ENCODE data around the gene HES5.

Gene HES5

DNA sequence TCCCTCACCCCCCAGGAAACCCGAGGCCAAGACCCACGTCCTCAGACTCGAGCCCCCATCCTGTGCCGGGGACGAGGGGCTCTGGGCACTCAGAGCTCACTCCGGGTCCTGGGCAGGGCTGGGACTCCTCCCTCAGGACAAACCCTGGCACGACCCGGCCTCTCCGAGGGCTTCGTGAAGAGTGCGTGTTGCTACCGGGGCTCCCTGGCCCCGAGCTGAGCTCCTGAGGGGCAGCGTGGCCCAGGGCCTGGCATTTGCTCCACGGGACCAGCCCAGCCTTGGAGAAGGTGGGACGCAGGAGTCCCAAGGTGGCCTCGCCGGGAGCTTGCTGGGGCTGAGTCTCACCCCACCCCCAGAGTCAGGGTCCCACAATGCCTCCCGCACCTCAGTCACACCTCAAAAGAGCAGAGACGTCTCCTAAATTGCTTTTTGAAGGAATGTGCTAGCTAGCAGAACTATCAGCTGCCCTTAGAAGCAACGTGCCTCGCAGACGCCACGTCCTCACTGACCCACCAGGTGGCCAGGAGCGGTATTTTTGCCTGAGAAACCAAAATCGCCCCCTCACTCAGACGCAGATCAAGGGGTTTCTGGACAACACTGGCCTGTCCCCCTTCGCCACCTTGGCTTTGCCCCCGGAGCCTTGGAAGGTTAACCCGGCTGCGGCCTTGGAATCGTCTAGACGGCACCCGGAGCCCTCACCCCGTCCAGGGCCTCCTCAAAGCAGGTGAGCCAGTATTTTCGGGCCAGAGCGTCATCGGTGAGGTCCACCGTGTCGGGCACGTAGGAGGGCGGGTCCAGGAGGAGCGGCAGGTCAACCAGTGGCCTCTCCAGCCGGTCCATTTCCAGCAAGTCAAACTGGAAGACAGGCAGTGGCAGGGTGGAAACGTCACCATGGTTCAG lies 14.9 kb downstream of the HES5 start:
- no peak for DNase-seq (ENCODE audit: low spot score)

DNA sequence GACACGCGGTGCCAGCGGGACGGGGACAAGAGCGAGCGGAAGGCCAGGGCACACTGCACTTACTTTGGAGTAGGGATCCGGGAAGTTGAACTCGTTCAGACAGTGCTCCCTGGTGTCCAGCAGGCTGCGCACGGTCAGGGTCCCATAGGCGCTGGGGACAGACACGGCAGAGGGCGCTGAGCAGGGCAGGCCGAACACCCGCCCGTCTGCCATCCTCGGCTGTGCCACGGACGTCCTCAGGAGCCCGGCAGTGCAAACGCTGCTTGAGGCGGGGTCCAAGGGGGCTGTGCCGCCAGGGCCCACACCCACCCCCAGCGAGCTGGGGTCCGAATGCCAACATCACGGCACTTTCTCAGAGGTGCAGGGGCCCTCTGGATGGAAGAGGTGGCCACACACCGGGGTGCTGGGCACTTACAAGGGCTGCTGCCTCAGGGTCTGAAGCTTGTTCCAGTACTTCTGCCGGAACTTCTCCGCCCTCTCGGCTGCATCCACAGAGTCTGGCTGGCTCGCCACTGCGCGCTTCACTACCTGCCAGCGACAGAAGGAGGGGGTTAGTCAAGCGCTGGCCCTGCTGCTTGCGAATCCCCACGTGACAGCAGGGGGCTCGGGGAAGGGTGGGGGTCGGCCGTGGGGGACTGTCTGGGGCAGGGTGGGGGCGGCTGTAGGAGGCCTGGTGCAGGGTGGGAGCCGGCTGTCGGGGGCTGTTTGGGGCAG lies 16.0 kb downstream of the HES5 start:
- DNase-seq (ENCODE audit: low spot score), result no peak

DNA sequence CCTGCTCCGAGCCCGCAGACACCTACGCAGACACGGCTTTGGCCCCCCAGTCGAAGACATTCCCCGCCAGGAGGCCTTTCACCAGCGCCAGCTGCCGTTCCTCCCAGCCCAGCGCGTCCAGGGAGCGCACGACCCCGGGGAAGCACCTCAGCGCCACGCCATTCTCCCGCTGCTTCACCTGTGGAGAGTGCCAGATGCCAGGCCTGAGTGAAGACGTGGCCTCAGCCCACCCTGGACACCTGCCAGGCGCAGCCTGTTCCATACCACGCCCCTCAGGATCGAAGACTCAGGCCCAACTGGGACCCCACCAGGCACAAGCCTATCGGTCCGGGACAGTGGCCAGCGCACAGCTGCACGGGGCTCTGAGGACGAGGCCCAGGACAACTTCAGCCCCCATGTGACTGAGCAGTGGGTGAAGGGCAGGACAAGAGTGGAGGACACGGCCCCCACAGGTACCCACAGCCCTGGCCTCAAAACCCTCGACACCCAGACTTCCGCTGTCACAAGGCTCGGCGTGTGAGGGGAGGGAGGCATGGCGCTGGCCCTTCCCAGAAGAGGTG lies 17.1 kb downstream of the HES5 start:
- no peak for DNase-seq (ENCODE audit: low spot score)

DNA sequence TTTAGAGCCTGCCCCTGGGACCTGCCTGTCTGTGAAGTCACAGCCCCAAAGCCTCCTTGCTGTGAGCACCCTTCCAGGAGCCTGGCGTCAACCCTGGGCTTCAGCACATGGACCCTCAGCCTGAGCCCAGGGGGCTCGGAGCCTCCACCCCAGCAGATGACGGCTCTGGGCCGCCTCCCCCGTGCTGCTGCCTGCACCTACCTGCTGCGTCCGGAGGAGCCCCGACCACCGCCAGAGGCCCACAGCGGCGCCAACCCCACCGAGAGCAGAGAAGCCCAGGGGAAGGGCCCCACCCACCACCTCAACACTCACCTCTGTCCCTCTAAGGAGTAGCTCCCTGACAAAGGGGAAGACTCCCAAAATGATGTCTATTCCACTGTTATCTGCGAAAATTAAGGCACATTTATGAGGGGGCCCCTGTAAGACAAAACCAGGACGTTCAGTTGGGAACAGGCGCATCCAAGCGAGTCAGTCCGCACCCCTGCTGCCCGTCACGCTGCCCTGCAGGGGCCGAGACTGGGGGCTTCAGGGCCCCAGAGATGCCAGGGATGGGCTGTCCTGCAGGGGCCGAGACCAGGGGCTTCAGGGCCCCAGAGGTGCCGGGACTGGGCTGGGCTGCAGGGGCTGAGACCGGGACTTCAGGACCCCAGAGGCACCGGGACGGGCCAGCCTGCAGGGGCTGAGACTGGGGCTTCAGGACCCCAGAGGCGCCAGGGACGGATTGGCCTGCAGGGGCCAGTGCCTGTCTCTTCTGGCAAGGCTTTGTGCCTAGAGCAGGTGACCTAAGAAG lies 19.5 kb downstream of the HES5 start:
- DNase-seq (ENCODE audit: low spot score), result no peak

DNA sequence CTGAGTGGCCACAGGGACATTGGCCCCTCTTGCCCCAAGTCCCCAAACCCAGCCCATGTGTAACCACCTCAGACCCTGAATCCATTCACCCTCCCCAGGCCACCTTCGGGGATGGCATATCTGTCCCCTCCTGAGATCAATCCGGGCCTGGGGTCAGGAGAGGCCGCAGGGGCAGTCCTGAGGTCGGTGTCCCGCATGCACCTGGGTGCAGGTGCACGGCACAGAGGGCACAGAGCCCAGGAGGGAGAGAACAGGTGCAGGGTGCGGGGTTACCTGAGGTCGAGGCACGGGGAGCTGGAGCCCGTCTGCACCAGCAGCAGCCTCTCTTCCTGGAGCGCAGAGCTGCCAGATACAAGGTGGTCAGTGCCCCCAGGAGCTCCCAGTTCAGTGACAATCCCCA lies 20.5 kb downstream of the HES5 start:
- no peak for DNase-seq (ENCODE audit: low spot score)

DNA sequence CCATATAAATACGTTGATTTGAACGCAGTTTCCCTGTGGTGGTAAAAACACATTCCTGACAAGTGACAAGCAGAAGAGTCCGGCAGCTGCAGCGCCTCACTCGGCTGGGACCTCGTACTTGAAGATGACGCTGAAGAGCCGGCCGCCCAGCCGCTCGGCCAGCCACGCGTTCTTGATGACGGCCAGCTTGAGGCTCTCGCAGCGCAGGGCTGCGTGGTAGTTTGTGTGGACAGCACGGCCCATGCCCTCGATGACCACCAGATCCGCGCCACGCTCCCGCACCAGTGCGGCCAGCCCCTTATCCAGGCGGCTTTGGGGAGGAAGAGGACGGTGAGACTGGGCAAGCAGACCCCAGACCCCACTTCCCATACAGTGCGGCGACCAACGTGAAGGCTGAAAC lies 21.3 kb downstream of the HES5 start:
- no peak for DNase-seq (ENCODE audit: low spot score)

DNA sequence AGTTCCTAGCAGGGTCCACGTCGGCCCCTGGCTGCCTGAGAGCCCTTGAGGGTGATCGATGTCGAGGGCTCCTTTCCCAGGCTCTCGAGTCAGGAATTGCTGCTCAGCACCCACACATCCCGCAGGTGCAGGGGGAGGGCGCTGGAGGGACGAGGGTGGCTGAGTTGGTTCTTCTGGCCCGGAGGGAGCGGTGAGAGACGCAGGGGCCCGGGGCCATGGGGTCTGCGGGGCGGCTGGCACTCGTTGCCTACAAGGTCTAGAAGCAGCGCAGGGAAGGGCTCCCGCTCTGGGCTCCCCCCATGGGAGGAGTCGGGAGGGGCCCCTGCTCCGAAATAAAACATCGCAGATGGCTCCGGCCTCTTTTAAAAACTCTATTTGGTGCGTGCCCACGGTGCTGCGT lies 21.9 kb downstream of the HES5 start:
- no peak for DNase-seq (ENCODE audit: low spot score)

DNA sequence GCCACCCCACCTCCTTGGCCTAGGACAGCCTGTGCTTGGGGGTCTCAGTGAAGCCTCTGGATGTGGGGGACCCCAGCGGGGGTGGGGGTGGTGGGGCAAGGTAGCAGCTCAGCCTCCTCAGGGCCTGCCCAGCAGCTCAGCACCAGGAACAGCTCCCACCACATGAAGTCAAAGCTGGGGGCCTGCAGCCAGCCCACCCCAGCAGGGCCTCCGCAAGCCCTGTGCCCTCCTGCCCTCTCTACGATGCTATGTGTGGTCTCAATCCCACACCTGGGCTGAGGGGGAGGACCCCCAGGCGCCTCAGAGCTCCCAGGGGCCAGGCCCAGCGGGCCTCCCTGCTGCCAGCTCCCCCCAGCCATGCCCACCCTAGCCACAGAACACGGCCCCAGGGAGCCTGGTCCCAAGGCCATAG lies 22.3 kb downstream of the HES5 start:
- no peak for DNase-seq (ENCODE audit: low spot score)

DNA sequence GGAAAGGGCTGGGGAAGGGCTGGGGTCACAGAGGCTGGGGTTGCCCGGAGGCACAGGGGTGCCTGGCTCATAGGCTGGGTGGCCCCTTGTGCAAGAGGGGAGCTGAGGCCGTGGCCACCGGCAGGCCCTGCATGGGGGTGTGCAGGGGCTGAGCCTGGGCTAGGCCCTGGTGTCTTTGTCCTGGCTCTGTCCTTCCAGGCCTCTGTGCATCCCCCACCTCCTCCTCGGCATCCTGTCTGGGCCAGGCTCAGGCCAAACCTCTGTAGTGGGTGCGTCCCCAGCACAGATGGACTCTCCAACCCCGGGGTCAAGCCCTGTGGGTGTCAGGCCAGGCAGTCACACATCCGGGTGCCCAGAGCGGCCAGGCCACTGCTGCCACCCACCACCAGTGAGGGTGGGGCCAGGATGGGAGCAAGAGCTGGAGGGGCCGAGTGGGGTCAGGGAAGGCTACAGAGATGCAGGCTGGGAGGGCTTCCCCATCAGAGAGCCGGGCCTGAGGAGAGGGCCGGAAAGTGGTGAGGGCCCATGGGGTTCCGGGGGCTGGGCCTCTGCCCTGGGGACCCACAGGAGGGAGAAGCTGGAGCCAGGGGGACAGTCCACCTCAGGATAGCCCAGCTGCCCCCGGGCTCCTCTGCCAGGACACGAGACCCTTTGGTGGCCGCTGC lies 23.0 kb downstream of the HES5 start:
- DNase-seq (ENCODE audit: low spot score), result no peak

DNA sequence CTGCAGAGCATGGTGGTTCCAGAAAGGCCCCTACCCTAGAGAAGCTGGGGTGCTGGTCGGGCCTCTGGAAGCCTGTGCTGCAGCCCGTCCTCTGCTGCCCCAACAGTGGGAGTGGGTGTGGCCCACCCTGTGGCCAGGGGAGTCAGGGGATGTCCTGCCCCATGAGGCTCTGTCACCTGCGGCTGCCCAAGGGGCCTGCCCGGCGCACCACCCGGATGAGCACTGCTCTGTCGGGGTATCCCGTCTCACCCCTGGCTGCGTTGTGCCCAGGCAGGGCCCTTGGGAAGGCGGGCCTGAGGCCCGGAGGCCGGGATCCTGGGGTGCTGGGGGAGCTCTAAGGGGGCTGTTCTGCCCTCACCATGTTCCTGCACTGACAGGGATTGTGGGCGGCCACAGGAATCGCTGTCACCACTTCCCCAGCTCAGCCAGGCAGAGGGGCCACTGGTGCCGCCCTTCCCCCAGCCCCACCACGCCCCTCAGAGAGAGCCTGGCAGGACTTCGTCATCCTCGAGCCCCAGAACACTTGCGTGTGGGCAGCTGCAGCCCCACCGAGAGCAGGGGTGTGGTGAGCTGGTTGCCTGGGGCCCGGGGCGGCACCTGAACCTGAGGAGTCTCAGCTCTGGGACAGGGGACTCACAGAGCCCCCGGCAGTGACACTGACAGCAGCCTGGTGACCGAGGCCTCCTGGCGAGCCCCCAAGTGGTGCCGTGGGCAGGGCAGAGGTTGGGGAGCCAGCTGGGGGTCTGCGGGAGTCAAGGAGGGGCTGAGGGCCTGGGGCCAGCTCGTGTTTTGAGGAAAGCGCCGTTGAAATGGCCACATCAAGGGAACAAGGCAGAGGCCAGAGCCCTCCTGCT lies 23.8 kb downstream of the HES5 start:
- DNase-seq (ENCODE audit: low spot score), result no peak

DNA sequence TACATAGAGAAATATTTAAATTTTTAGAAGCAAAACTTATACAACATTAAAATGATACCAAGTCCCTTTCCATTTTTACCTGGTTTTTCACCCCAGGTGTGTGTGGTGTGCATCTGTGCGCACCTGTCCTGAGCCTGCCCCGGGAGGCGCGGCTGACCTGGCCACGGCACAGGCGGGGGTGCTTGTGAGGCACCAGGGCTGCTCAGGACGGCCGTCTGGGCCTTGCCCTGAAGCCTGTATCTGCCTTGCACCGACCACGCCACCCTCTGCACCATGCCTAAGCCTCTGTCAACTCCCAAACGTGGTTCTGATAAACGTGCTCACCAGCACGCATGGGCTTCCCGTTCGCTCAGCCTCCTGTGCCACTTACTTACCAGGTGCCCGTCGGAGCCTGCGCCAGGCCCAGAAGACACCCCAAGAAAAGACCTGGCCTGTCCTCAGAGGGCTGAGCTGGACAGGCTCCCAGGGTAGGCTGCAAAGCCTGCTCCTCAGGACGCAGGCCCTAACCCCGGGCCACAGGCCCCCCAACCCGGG lies 24.5 kb downstream of the HES5 start:
- DNase-seq (ENCODE audit: low spot score), result no peak

DNA sequence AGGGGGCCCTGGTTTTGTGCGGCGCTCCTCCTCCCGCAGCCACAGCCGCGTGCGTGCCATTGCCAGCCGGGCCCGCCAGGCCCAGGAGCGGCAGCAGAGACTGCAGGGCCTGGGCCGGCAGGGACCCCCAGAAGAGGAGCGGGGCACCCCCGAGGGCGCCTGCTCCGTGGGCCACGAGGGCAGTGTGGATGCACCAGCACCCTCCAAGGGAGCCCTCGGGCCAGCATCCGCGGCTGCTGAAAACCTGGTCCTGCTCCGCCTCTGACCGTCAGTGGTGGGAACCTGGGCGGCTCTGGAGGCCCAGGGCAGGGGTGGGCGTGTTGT lies 25.2 kb downstream of the HES5 start:
- DNase-seq (ENCODE audit: low spot score), result no peak

DNA sequence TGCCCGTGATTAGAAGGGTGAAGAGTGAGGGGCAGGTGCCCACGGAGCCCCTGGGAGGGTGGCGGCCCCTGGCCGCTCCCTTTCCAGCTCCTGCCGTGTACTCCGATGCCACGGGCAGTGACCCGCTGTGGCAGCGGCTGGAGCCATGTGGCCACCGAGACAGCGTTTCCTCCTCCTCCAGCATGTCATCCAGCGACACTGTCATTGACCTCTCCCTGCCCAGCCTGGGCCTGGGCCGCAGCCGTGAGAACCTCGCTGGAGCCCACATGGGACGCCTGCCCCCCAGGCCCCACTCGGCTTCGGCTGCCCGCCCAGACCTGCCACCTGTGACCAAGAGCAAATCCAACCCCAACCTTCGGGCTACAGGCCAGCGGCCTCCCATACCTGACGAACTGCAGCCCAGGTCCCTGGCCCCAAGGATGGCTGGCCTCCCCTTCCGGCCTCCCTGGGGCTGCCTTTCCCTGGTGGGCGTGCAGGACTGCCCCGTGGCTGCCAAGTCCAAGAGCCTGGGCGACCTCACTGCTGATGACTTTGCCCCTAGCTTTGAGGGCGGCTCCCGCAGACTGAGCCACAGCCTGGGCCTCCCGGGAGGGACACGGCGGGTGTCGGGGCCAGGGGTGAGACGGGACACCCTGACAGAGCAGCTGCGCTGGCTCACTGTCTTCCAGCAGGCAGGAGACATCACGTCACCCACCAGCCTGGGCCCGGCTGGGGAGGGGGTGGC lies 25.7 kb downstream of the HES5 start:
- no peak for DNase-seq (ENCODE audit: low spot score)

DNA sequence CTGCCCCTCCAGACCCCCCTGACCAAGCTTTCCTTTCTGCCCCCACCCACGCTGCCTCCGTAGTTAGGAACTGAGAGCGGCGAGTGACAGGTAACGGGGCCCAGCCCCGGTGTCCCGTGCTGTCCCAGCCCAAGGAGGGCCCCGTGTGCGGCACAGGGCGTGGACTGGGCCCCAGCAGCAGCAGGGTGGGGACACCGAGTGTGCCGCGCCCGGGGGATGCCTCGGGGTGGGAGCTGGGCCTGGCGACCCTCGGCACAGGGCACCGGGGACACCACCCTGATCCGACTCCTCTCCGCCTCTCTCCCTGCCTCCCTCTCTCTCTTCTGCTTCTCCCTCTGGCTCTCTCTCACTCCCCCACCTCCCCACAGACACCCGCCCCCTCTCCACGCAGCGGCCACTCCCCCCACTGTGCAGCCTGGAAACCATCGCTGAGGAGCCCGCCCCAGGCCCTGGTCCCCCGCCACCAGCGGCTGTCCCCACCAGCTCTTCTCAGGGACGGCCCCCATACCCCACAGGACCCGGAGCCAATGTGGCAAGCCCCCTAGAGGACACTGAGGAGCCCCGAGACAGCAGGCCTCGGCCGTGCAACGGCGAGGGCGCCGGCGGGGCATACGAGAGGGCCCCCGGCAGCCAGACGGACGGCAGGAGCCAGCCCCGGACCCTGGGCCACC lies 26.4 kb downstream of the HES5 start:
- no peak for DNase-seq (ENCODE audit: low spot score)

DNA sequence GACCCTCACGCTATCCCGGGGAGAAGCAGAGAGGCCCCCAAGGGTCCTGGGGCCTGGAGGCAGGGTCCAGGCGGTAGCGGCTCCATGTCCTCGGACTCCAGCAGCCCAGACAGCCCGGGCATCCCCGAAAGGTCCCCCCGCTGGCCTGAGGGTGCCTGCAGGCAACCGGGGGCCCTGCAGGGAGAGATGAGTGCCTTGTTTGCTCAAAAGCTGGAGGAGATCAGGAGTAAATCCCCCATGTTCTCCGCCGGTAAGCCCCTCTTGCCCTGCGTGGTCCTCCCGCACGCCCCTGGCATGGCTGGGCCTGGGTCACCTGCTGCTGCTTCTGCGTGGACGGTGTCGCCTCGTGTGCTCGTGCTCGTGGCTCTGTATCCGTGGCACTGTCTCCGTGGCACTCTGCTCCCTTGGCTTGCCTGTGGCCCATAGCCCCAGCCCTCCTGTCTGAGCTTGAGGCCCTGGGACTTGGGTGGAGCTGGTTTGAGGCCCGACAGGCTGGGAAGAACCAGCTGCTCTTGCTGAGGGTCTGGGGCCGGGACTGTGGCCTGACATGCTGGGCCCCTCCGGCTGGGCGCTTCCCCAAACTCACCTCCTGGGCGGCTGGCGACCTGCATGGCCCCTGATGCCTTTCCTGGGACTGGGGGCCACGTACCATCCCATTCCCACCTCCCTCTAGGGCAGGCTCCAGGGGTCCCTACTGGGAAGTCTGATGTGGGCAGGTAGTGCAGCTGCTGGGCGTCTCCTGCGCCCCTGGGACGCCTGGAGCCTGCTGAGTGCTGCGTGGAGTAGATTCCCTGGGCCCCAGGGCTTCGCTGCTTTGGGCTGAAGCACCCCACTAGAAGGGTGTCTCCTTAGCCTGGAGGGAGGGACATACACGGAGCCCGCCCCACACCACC lies 27.2 kb downstream of the HES5 start:
- no peak for DNase-seq (ENCODE audit: low spot score)

DNA sequence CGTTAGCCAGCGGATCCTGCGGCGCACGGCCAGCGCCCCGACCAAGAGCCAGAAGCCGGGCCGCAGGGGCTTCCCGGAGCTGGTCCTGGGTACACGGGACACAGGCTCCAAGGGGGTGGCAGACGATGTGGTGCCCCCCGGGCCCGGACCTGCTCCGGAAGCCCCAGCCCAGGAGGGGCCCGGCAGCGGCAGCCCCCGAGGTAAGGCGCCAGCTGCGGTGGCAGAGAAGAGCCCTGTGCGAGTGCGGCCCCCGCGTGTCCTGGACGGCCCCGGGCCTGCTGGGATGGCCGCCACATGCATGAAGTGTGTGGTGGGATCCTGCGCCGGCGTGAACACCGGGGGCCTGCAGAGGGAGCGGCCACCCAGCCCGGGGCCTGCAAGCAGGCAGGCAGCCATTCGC lies 27.9 kb downstream of the HES5 start:
- DNase-seq (ENCODE audit: low spot score), result no peak

DNA sequence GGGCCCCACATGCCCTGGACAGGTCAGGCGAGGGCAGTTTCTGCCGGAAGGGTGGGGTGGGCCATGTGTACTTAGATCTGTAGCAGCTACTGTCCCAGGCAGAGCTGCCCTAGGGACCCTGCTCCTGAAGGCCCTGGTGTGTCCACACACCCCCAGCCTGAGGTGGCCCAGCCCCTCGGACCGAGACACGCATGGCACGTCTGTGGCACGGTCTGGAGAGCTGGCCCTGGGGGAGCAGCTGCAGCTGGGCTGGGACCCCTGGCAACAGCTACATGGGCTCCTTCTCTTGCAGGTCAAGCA lies 28.3 kb downstream of the HES5 start:
- DNase-seq (ENCODE audit: low spot score), result no peak

DNA sequence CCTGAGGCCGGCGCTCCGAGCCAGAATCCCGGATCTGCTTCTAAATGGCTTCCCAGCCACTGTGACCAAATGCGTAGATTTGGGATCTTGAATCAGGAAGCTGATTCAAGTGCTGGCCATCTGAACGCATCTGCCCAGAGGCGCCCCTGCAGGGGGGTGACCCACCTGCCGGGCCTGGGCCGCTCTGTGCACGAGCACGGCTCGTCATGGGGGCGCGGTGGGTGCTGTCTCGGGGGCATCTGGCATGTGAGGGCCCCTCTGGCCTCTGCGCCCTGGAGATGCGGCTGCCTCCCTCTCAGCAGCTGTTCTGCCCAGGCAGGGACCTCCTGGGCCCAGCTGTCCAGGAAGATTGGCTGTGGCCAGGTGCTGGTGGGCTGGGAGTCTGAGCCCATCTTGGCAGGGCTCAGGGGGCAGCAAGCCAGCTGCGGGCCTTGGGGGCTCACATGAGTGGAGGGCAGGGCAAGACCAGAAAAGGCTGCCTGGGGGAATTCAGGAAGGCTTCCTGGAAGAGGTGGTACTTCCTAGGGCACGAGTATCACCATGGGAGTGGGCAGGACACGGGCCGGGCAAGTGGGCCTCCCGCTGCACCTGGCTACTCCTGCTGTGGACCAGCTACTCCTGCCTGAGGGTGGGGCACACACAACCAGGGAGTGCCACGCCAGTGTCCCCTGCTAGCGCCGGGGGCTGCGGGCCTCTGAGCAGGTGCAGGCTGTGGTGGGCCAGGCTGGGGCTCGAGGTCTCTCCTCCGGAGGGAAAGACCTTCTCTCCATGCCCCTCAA lies 28.8 kb downstream of the HES5 start:
- no peak for DNase-seq (ENCODE audit: low spot score)

Measured in HuH-7.5 (cell line).